ENCODE measurements around the gene IQGAP2.

DNA sequence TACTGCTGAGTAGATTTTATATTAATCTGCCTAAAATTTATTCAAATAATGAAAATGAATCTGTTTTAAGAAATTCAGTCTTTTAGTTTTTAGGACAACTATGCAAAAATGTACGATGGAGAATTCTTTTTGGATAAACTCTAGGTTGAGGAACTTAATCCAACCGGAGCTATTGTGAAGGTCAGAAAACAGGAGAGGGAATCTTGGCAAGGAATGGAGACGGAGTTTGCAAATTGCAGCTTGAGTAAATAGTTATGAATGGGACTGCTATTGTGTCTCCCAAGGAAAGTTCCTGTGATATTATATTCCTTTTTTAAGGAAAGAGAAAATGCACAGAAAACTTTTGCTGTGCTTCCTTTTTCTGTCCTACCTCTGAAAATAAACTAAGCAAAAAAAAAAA, 67.9 kb downstream of the IQGAP2 start:
- no peak for TF ChIP-seq POLR2A (IDR thresholded peaks at IDR 0.05; ENCODE audit: low read length)
- TF ChIP-seq GATA1 (IDR thresholded peaks at IDR 0.05; ENCODE audit: low read depth, low read length): no peak

Data from erythroblast (primary cell).